AG10803 (cell line): ENCODE measurements around the gene JRKL.
"Not testable (repeated sequence)": the region's sequence is repeated elsewhere in the genome, so short reads cannot be mapped to it uniquely, and the experiment has no call there.

Experiments used
- DNase-seq: peaks from one replicate; pipeline ENCODE4 v3.0.0; 2010; ENCODE audit warnings: low read depth
- H3K4me3 ChIP-seq: 2 replicates; pipeline ENCODE4 v1.5.1; 2011; ENCODE audit warnings: mild to moderate bottlenecking, low read length, control low read depth
- TF ChIP-seq, protein P1 (sequence below): conservative IDR thresholded peaks from 2 replicates; pipeline ENCODE4 v1.5.1; 2011; ENCODE audit warnings: mild to moderate bottlenecking, low read length, control low read depth, inconsistent platforms

JRKL gene

DNA sequence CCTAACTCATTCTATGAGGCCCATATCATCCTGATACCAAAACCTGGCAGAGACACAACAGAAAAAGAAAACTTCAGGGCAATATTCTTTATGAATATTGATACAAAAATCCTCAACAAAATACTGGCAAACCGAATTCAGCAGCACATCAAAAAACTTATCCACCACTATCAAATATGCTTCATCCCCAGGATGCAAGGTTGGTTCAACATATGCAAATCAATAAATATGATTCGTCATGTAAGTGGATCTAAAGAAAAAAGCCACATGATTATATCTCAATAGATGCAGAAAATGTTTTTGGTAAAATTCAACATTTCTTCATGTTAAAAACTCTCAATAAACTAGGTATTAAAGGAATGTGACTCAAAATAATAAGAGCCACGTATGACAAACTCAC lies 40.9 kb downstream of the JRKL start:
- no peak for DNase-seq
- H3K4me3 ChIP-seq: no peak overlapping the region
- TF ChIP-seq, protein P1, sequence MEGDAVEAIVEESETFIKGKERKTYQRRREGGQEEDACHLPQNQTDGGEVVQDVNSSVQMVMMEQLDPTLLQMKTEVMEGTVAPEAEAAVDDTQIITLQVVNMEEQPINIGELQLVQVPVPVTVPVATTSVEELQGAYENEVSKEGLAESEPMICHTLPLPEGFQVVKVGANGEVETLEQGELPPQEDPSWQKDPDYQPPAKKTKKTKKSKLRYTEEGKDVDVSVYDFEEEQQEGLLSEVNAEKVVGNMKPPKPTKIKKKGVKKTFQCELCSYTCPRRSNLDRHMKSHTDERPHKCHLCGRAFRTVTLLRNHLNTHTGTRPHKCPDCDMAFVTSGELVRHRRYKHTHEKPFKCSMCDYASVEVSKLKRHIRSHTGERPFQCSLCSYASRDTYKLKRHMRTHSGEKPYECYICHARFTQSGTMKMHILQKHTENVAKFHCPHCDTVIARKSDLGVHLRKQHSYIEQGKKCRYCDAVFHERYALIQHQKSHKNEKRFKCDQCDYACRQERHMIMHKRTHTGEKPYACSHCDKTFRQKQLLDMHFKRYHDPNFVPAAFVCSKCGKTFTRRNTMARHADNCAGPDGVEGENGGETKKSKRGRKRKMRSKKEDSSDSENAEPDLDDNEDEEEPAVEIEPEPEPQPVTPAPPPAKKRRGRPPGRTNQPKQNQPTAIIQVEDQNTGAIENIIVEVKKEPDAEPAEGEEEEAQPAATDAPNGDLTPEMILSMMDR: no peak

DNA sequence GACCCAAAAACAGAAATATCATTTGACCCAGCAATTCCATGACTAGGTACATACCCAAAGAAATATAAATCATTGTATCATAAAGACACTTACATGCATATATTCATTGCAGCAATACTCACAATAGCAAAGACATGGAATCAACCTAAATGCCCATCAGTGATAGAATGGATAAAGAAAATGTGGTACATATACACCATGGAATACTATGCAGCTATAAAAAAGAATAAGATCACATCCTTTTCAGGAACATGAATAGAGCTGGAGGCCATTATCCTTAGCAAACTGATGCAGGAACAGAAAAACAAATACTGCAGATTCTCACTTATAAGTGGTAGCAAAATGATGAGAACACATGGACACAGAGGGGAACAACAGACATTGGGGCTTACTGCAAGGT lies 42.8 kb downstream of the JRKL start:
- not testable (repeated sequence) for DNase-seq, H3K4me3 ChIP-seq
